Astrocyte (in vitro differentiated cells and primary cell): ENCODE results near the gene ABCB7. TPM values are rescaled to one million over a fixed set of nuclear protein-coding genes. Genes with fewer than 3 reads are reported as not detected.

Experiments
- DNase-seq: peaks from one replicate; pipeline ENCODE4 v3.0.0-alpha.2; 2010; ENCODE audit warnings: low read depth
- FAIRE-seq: peaks from 2 replicates; lab custom pipeline; 2011; peaks lifted over from hg19 to GRCh38; lab: Jason Lieb, UNC
- H2AFZ ChIP-seq: 2 replicates; pipeline ENCODE4 v1.6.0; 2012; ENCODE audit warnings: low read depth, low read length, inconsistent platforms
- H3K27ac ChIP-seq: 2 replicates; pipeline ENCODE4 v1.5.1; 2011; ENCODE audit warnings: low read depth, low read length, inconsistent platforms
- H3K27me3 ChIP-seq: 2 replicates; pipeline ENCODE4 v1.6.0; 2011; ENCODE audit warnings: low read length, inconsistent platforms; ENCODE audit not compliant: insufficient read depth
- H3K36me3 ChIP-seq: 2 replicates; pipeline ENCODE4 v1.5.1; 2011; ENCODE audit warnings: low read length, inconsistent platforms; ENCODE audit not compliant: insufficient read depth
- H3K4me1 ChIP-seq: 2 replicates; pipeline ENCODE4 v1.5.1; 2011; ENCODE audit warnings: low read length, inconsistent platforms; ENCODE audit not compliant: insufficient read depth
- H3K4me2 ChIP-seq: 2 replicates; pipeline ENCODE4 v1.6.0; 2012; ENCODE audit warnings: low read length, inconsistent platforms
- H3K4me3 ChIP-seq: 2 replicates; pipeline ENCODE4 v1.5.1; 2011; ENCODE audit warnings: low read depth, mild to moderate bottlenecking, low read length, inconsistent platforms; ENCODE audit not compliant: insufficient read depth
- H3K79me2 ChIP-seq: 2 replicates; pipeline ENCODE4 v1.6.0; 2012; ENCODE audit warnings: mild to moderate bottlenecking, low read length, inconsistent platforms; ENCODE audit not compliant: insufficient read depth
- H3K9ac ChIP-seq: 2 replicates; pipeline ENCODE4 v1.6.0; 2012; ENCODE audit warnings: mild to moderate bottlenecking, low read length, inconsistent platforms
- H3K9me3 ChIP-seq: 2 replicates; pipeline ENCODE4 v1.5.1; 2012; ENCODE audit warnings: low read depth, mild to moderate bottlenecking, low read length, inconsistent platforms; ENCODE audit not compliant: insufficient read depth
- H4K20me1 ChIP-seq: 2 replicates; pipeline ENCODE4 v1.6.0; 2012; ENCODE audit warnings: low read length, inconsistent platforms; ENCODE audit not compliant: insufficient read depth
- H3K27ac Mint-ChIP-seq: one replicate; pipeline ENCODE4 v1.8.0; 2021; ENCODE audit warnings: mild to moderate bottlenecking, mixed read lengths; ENCODE audit not compliant: unreplicated experiment
- H3K27me3 Mint-ChIP-seq: one replicate; pipeline ENCODE4 v1.8.0; 2021; ENCODE audit warnings: low read depth, mixed read lengths; ENCODE audit not compliant: unreplicated experiment
- H3K36me3 Mint-ChIP-seq: one replicate; pipeline ENCODE4 v1.8.0; 2021; ENCODE audit warnings: low read depth, mixed read lengths; ENCODE audit not compliant: unreplicated experiment
- H3K4me1 Mint-ChIP-seq: one replicate; pipeline ENCODE4 v1.8.0; 2021; ENCODE audit warnings: low read depth, mixed read lengths; ENCODE audit not compliant: unreplicated experiment
- H3K4me3 Mint-ChIP-seq: one replicate; pipeline ENCODE4 v1.8.0; 2021; ENCODE audit warnings: mild to moderate bottlenecking, moderate library complexity, mixed read lengths; ENCODE audit not compliant: unreplicated experiment
- H3K9me3 Mint-ChIP-seq: one replicate; pipeline ENCODE4 v1.8.0; 2021; ENCODE audit warnings: mild to moderate bottlenecking, mixed read lengths; ENCODE audit not compliant: unreplicated experiment
- EZH2 ChIP-seq: IDR thresholded peaks from 2 replicates; pipeline ENCODE4 v1.6.1; 2012; ENCODE audit warnings: mild to moderate bottlenecking, low read length, inconsistent platforms; ENCODE audit not compliant: insufficient read depth
- total RNA-seq: library from RNA; stranded (reverse); gene quantifications from 2 replicates; pipeline ENCODE4 v1.2.1, GENCODE V29; 2021
- TF ChIP-seq, protein P1 (sequence below): IDR thresholded peaks from 2 replicates; pipeline ENCODE4 v1.5.1; 2011; ENCODE audit warnings: low read depth, mild to moderate bottlenecking, inconsistent platforms, low read length, moderate library complexity; ENCODE audit not compliant: insufficient read depth

The ABCB7 gene
- total RNA-seq, 1 donor from 2014 or later: 18.0 TPM

DNA sequence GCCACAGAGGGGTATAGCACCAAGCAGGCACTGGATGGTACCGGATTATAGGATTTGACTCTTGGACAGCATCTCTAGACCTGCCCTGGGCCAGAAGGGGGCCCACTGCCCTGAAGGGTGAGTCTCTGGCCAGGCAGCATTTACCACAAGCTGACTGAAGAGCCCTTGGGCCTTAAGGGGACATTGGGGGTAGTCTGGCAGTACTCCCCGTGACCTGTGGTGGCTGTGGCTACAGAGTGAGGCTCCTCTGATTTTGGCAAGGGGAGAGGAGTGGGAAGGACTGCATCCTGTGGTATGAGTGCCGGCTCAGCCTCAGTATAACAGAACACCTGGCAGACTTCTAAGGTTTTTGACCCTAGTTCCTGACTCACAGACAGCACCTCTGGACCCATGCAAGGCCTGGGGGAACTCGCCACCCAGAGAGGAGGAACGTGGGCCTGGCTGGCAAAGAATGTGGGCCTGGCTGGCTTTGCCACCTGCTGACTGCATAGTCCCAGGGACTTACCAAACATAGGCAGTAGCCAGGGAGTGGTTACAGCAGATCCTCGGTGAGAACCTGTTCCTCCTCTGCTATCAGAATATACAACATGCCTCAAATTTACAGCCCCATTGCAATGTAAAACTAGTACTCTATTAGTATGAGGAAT is 48.1 kb downstream of the ABCB7 start:
- no peak for TF ChIP-seq EZH2
- TF ChIP-seq, protein P1, sequence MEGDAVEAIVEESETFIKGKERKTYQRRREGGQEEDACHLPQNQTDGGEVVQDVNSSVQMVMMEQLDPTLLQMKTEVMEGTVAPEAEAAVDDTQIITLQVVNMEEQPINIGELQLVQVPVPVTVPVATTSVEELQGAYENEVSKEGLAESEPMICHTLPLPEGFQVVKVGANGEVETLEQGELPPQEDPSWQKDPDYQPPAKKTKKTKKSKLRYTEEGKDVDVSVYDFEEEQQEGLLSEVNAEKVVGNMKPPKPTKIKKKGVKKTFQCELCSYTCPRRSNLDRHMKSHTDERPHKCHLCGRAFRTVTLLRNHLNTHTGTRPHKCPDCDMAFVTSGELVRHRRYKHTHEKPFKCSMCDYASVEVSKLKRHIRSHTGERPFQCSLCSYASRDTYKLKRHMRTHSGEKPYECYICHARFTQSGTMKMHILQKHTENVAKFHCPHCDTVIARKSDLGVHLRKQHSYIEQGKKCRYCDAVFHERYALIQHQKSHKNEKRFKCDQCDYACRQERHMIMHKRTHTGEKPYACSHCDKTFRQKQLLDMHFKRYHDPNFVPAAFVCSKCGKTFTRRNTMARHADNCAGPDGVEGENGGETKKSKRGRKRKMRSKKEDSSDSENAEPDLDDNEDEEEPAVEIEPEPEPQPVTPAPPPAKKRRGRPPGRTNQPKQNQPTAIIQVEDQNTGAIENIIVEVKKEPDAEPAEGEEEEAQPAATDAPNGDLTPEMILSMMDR: no peak
- no peak for FAIRE-seq
- no peaks in the 10 kb centered on the region for H3K27me3 ChIP-seq

GRCh38 chrX:75106772-75107171 is 49.3 kb downstream of the ABCB7 start:
- Histone ChIP-seq H3K27ac (no peak overlapping the region), H3K36me3 (no peaks in the 10 kb centered on the region), H3K9me3 (no peaks in the 10 kb centered on the region), H3K9ac (no peak overlapping the region), H3K4me3 (no peak overlapping the region), H3K4me1 (no peaks in the 10 kb centered on the region), H3K27me3 (no peaks in the 10 kb centered on the region), H2AFZ (no peak overlapping the region), H3K79me2 (no peaks in the 10 kb centered on the region), H4K20me1 (no peaks in the 10 kb centered on the region), H3K4me2 (no peak overlapping the region)
- DNase-seq (no peak), FAIRE-seq (no peak)
- H3K36me3 Mint-ChIP-seq: peaks cover 2% of the 10 kb centered on the region
- H3K27ac Mint-ChIP-seq: no peak overlapping the region
- TF ChIP-seq, protein P1: no peak
- TF ChIP-seq EZH2: no peak
- no peaks in the 10 kb centered on the region for H3K27me3 Mint-ChIP-seq
- H3K4me1 Mint-ChIP-seq: no peaks in the 10 kb centered on the region
- H3K9me3 Mint-ChIP-seq: no peaks in the 10 kb centered on the region
- no peak overlapping the region for H3K4me3 Mint-ChIP-seq

More for the DNA sequence above, 48.1 kb downstream of the ABCB7 start:
- Histone ChIP-seq H3K79me2 (no peaks in the 10 kb centered on the region), H2AFZ (no peak overlapping the region), H3K27ac (no peak overlapping the region), H4K20me1 (no peaks in the 10 kb centered on the region), H3K4me3 (no peak overlapping the region), H3K9me3 (no peaks in the 10 kb centered on the region), H3K4me1 (no peaks in the 10 kb centered on the region), H3K36me3 (no peaks in the 10 kb centered on the region), H3K9ac (no peak overlapping the region), H3K4me2 (no peak overlapping the region)
- H3K27ac Mint-ChIP-seq: no peak overlapping the region
- H3K27me3 Mint-ChIP-seq: no peaks in the 10 kb centered on the region
- H3K4me1 Mint-ChIP-seq: no peaks in the 10 kb centered on the region
- no peak for DNase-seq
- no peaks in the 10 kb centered on the region for H3K9me3 Mint-ChIP-seq
- no peak overlapping the region for H3K4me3 Mint-ChIP-seq
- peaks cover 1% of the 10 kb centered on the region for H3K36me3 Mint-ChIP-seq

DNA sequence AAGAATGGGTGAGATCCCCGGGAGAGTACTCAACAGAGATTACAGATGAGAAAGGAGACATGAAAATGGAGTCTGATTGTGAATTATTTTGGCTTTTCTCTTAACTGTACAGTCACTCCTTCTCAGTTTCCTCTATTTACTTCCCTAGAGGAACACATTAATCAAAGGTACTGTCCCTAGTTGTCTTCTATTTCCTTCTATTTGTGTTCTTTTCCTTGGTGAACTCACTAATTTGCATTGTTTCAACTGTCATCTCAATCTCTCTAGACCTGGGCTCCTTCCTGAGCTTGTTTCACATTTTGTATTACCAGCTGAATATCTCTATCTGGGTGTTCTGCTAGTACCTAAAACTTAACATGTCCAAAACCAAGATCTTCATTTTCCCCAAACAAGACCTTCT is 59.8 kb downstream of the ABCB7 start:
- TF ChIP-seq, protein P1: no peak
- no peak for TF ChIP-seq EZH2
- Histone ChIP-seq H3K9me3 (no peaks in the 10 kb centered on the region), H3K79me2 (no peaks in the 10 kb centered on the region), H2AFZ (no peak overlapping the region), H3K4me2 (no peak overlapping the region), H3K27me3 (no peaks in the 10 kb centered on the region), H3K9ac (no peak overlapping the region), H3K27ac (no peak overlapping the region), H3K4me1 (no peaks in the 10 kb centered on the region), H4K20me1 (no peaks in the 10 kb centered on the region), H3K4me3 (no peak overlapping the region), H3K36me3 (no peaks in the 10 kb centered on the region)
- Mint-ChIP-seq H3K27ac (no peak overlapping the region), H3K27me3 (no peaks in the 10 kb centered on the region), H3K36me3 (no peaks in the 10 kb centered on the region), H3K9me3 (no peaks in the 10 kb centered on the region), H3K4me1 (no peaks in the 10 kb centered on the region), H3K4me3 (no peak overlapping the region)
- FAIRE-seq: no peak
- no peak for DNase-seq
